Measurements from ENCODE around the gene STH. TPM values are rescaled to one million over a fixed set of nuclear protein-coding genes. Genes with fewer than 3 reads are reported as not detected.

The STH gene
- polyA plus RNA-seq, 1 donor (not counting 4 experiments of a cell fraction or from before 2014, with no cell fraction given): not detected

- Histone ChIP-seq H3K9me1 (ENCODE audit: control insufficient read depth, extremely low read depth, insufficient read depth, low read length) (no peaks in the 10 kb centered on the region), H3K9ac (ENCODE audit: control insufficient read depth, extremely low read depth, insufficient read depth, low read length) (no peak overlapping the region), H2AFZ (ENCODE audit: control insufficient read depth, low read length) (no peak overlapping the region), H3K36me3 (ENCODE audit: control insufficient read depth in 2 of 2, extremely low read depth in 1 of 2, insufficient read depth in 2 of 2, low read length in 2 of 2) (no peaks in the 10 kb centered on the region), H3K79me2 (ENCODE audit: control insufficient read depth, insufficient read depth, low read length) (no peaks in the 10 kb centered on the region), H3K27me3 (ENCODE audit: control insufficient read depth, extremely low read depth, insufficient read depth, low read length) (peaks cover 4% of the 10 kb centered on the region), H3K4me3 (ENCODE audit: control insufficient read depth in 2 of 3, extremely low read depth in 1 of 3, insufficient read depth in 2 of 3, low read depth in 1 of 3, low read length in 3 of 3) (no peak overlapping the region), H3K4me1 (ENCODE audit: control insufficient read depth, extremely low read depth, insufficient read depth, low read length) (no peaks in the 10 kb centered on the region), H3K9me3 (ENCODE audit: control insufficient read depth, low read depth, low read length) (no peaks in the 10 kb centered on the region), H4K20me1 (ENCODE audit: control insufficient read depth, extremely low read depth, insufficient read depth, low read length) (no peaks in the 10 kb centered on the region), H3K4me2 (ENCODE audit: control insufficient read depth, extremely low read depth, insufficient read depth, low read depth, low read length) (no peak overlapping the region), H3K27ac (ENCODE audit: control insufficient read depth, insufficient read depth, low read length) (no peak overlapping the region)
- no peak for DNase-seq (ENCODE audit: low read depth, low spot score)
- TF ChIP-seq CTCF (optimal IDR thresholded peaks at IDR 0.05 in 1 of 3, IDR thresholded peaks at IDR 0.05 in 1 of 3, conservative IDR thresholded peaks at IDR 0.05 in 1 of 3; ENCODE audit: extremely low read depth in 1 of 3, insufficient read depth in 2 of 3, low read length in 3 of 3): no peak
- no peak for TF ChIP-seq EZH2 (IDR thresholded peaks at IDR 0.05; ENCODE audit: low read length)
- FAIRE-seq: no peak
- dilution Hi-C loops (cut with MboI; ENCODE audit: extremely low pct_ligation_motif_present, low sequenced_read_pairs): no loop called here
Measured at GRCh38 chr17:45987706-45988105, 11.3 kb upstream of the STH start.

GRCh38 chr17:45989759-45990158 lies 9.3 kb upstream of the STH start:
- Histone ChIP-seq H3K9ac (ENCODE audit: control insufficient read depth, extremely low read depth, insufficient read depth, low read length) (no peak overlapping the region), H3K4me2 (ENCODE audit: control insufficient read depth, extremely low read depth, insufficient read depth, low read depth, low read length) (no peak overlapping the region), H3K27ac (ENCODE audit: control insufficient read depth, insufficient read depth, low read length) (no peak overlapping the region), H3K36me3 (ENCODE audit: control insufficient read depth in 2 of 2, extremely low read depth in 1 of 2, insufficient read depth in 2 of 2, low read length in 2 of 2) (no peaks in the 10 kb centered on the region), H2AFZ (ENCODE audit: control insufficient read depth, low read length) (no peak overlapping the region), H3K9me3 (ENCODE audit: control insufficient read depth, low read depth, low read length) (no peaks in the 10 kb centered on the region), H3K4me1 (ENCODE audit: control insufficient read depth, extremely low read depth, insufficient read depth, low read length) (no peaks in the 10 kb centered on the region), H3K27me3 (ENCODE audit: control insufficient read depth, extremely low read depth, insufficient read depth, low read length) (peaks cover 4% of the 10 kb centered on the region), H3K4me3 (ENCODE audit: control insufficient read depth in 2 of 3, extremely low read depth in 1 of 3, insufficient read depth in 2 of 3, low read depth in 1 of 3, low read length in 3 of 3) (no peak overlapping the region), H3K79me2 (ENCODE audit: control insufficient read depth, insufficient read depth, low read length) (no peaks in the 10 kb centered on the region), H4K20me1 (ENCODE audit: control insufficient read depth, extremely low read depth, insufficient read depth, low read length) (no peaks in the 10 kb centered on the region), H3K9me1 (ENCODE audit: control insufficient read depth, extremely low read depth, insufficient read depth, low read length) (no peaks in the 10 kb centered on the region)
- TF ChIP-seq EZH2 (IDR thresholded peaks at IDR 0.05; ENCODE audit: low read length) (no peak), CTCF (optimal IDR thresholded peaks at IDR 0.05 in 1 of 3, IDR thresholded peaks at IDR 0.05 in 1 of 3, conservative IDR thresholded peaks at IDR 0.05 in 1 of 3; ENCODE audit: extremely low read depth in 1 of 3, insufficient read depth in 2 of 3, low read length in 3 of 3) (no peak)
- DNase-seq (ENCODE audit: low read depth, low spot score): no peak
- dilution Hi-C loops (cut with MboI; ENCODE audit: extremely low pct_ligation_motif_present, low sequenced_read_pairs): no loop called here
- FAIRE-seq: no peak
